ENCODE results near the gene CACNA2D4.

DNA sequence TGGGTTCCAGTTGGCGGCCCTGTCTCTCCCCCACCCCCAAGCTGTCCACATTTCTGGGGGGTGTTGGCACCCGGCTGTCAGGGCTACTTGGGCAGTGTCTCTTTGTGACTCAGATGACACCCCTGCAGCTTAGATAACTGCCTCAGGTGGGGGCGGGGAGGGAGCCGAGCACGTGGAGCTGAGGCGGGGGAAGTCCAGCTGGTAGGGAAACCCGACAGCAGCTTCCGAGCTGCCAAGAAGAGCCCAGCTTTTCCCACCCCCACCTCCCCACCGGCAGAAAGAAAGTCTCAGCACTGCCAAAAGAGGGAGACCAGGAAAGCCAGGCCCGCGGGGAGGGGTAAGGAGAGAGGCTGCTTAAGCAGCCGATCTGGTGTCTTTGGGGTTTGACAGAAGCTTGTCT, 96.6 kb downstream of the CACNA2D4 start:
- TF ChIP-seq, protein P1, sequence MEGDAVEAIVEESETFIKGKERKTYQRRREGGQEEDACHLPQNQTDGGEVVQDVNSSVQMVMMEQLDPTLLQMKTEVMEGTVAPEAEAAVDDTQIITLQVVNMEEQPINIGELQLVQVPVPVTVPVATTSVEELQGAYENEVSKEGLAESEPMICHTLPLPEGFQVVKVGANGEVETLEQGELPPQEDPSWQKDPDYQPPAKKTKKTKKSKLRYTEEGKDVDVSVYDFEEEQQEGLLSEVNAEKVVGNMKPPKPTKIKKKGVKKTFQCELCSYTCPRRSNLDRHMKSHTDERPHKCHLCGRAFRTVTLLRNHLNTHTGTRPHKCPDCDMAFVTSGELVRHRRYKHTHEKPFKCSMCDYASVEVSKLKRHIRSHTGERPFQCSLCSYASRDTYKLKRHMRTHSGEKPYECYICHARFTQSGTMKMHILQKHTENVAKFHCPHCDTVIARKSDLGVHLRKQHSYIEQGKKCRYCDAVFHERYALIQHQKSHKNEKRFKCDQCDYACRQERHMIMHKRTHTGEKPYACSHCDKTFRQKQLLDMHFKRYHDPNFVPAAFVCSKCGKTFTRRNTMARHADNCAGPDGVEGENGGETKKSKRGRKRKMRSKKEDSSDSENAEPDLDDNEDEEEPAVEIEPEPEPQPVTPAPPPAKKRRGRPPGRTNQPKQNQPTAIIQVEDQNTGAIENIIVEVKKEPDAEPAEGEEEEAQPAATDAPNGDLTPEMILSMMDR (IDR thresholded peaks at IDR 0.05 in 4 of 5, conservative IDR thresholded peaks at IDR 0.05 in 1 of 5) = no peak
- TF ChIP-seq POLR2A (IDR thresholded peaks at IDR 0.05) = no peak
